GM12874 (cell line): ENCODE results near the gene ANK2.

Experiments
- CTCF ChIP-seq: IDR thresholded peaks from 2 replicates; pipeline ENCODE4 v1.5.1; 2011; ENCODE audit warnings: low read depth, mild to moderate bottlenecking, control low read depth, low read length, moderate library complexity; ENCODE audit not compliant: insufficient read depth

Gene ANK2

GRCh38 chr4:113077575-113077974 is 28.1 kb downstream of the ANK2 start:
- no peak for TF ChIP-seq CTCF

GRCh38 chr4:113078066-113078465 is 28.6 kb downstream of the ANK2 start:
- TF ChIP-seq CTCF, result no peak

GRCh38 chr4:113080050-113080449 is 30.6 kb downstream of the ANK2 start:
- no peak for TF ChIP-seq CTCF

GRCh38 chr4:113080624-113081023 is 31.2 kb downstream of the ANK2 start:
- TF ChIP-seq CTCF, result no peak

- TF ChIP-seq CTCF, result no peak
These were observed 33.9 kb downstream of the ANK2 start for GRCh38 chr4:113083346-113083745.

GRCh38 chr4:113086172-113086695 is 36.8 kb downstream of the ANK2 start:
- TF ChIP-seq CTCF, result no peak

- TF ChIP-seq CTCF, result no peak
These were observed 38.6 kb downstream of the ANK2 start for GRCh38 chr4:113088050-113088449.

- TF ChIP-seq CTCF, result no peak
These were observed 41.5 kb downstream of the ANK2 start for GRCh38 chr4:113090954-113091353.
